Osteocyte (in vitro differentiated cells): ENCODE results near the gene FTO. TPM values are rescaled to one million over a fixed set of nuclear protein-coding genes. Genes with fewer than 3 reads are reported as not detected.

Source experiments
- DNase-seq: peaks from one replicate; pipeline ENCODE4 v3.0.0; 2021; ENCODE audit warnings: mixed read lengths; ENCODE audit not compliant: unreplicated experiment; ENCODE audit errors: extremely low spot score
- H3K27ac Mint-ChIP-seq: one replicate; pipeline ENCODE4 v1.8.0; 2021; ENCODE audit warnings: mild to moderate bottlenecking, mixed read lengths; ENCODE audit not compliant: unreplicated experiment
- H3K27me3 Mint-ChIP-seq: one replicate; pipeline ENCODE4 v1.8.0; 2021; ENCODE audit warnings: mixed read lengths; ENCODE audit not compliant: unreplicated experiment
- H3K36me3 Mint-ChIP-seq: one replicate; pipeline ENCODE4 v1.8.0; 2021; ENCODE audit warnings: mixed read lengths; ENCODE audit not compliant: unreplicated experiment
- H3K4me1 Mint-ChIP-seq: one replicate; pipeline ENCODE4 v1.8.0; 2021; ENCODE audit warnings: mixed read lengths; ENCODE audit not compliant: unreplicated experiment
- H3K4me3 Mint-ChIP-seq: one replicate; pipeline ENCODE4 v1.8.0; 2021; ENCODE audit warnings: mild to moderate bottlenecking, moderate library complexity, mixed read lengths; ENCODE audit not compliant: unreplicated experiment
- H3K9me3 Mint-ChIP-seq: one replicate; pipeline ENCODE4 v1.8.0; 2021; ENCODE audit warnings: mixed read lengths; ENCODE audit not compliant: unreplicated experiment
- total RNA-seq: library from RNA; stranded (reverse); gene quantifications from 2 replicates; pipeline ENCODE4 v1.2.1, GENCODE V29; 2021
- TF ChIP-seq, protein P1 (sequence below): fragments of 200-600 bp; sonication (generic); IDR thresholded peaks from 2 replicates; pipeline ENCODE4 v1.5.0; 2021; ENCODE audit warnings: antibody characterized with exemption, mild to moderate bottlenecking, moderate library complexity

The FTO gene
- total RNA-seq, 1 donor from 2014 or later, result 108 TPM

DNA sequence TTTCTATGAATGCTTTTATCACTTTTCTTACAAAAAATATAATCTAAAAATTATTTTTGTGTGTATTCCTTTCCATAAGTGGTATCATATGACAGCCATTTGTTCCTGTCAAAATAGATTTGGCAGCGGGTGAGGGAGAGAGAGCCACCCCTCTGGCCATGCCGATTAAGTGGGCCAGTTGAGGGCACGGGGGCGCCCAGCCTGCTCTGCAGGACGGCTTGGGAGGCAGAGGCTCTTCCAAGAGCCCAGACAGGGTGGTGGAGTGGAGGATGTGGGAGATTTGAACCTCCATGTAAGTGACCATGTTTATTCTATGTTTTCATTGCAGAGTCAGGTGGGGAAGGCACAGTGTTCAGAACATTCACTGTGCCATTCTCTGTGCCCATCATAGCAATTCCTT, 493.8 kb downstream of the FTO start:
- Mint-ChIP-seq H3K36me3 (no peaks in the 10 kb centered on the region), H3K9me3 (no peaks in the 10 kb centered on the region), H3K27ac (no peak overlapping the region), H3K27me3 (peaks cover 8% of the 10 kb centered on the region), H3K4me3 (no peak overlapping the region), H3K4me1 (no peaks in the 10 kb centered on the region)
- TF ChIP-seq, protein P1, sequence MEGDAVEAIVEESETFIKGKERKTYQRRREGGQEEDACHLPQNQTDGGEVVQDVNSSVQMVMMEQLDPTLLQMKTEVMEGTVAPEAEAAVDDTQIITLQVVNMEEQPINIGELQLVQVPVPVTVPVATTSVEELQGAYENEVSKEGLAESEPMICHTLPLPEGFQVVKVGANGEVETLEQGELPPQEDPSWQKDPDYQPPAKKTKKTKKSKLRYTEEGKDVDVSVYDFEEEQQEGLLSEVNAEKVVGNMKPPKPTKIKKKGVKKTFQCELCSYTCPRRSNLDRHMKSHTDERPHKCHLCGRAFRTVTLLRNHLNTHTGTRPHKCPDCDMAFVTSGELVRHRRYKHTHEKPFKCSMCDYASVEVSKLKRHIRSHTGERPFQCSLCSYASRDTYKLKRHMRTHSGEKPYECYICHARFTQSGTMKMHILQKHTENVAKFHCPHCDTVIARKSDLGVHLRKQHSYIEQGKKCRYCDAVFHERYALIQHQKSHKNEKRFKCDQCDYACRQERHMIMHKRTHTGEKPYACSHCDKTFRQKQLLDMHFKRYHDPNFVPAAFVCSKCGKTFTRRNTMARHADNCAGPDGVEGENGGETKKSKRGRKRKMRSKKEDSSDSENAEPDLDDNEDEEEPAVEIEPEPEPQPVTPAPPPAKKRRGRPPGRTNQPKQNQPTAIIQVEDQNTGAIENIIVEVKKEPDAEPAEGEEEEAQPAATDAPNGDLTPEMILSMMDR, result no peak
- DNase-seq, result no peak

DNA sequence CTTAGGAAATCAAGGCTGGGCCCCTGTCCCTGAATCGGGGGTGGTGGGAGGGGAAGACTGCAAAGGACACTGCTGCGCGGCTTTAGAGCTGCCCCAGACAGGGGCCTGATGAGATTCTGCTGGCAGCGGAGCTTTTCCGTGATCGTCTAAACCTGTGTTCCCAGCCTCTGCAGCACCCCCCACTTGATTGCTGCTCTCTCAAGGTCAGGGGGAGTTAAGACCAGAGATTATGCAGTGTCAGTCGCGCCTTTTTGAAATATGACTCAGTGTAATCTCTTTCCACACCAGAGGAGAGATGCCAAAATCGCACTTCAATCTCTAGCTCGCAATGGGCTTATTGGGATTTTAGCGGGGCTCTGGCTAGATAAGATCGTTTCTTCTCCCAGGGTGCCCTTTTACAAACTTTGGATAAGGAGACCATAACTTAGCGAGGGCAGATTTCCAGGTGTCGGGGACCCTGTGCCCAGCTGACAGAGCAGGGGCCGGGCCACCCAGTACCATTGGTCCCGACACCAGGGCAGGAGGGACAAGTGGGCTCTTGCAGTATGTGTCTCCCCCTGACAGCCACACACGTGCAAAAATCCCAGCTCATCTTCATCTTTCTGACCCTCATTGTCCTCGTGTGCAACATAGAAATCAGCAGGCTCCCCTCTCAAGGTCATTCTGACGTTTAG, 495.7 kb downstream of the FTO start:
- no peak overlapping the region for H3K27ac Mint-ChIP-seq
- no peak for DNase-seq
- TF ChIP-seq, protein P1, result no peak
- peaks cover 3% of the 10 kb centered on the region for H3K9me3 Mint-ChIP-seq
- no peaks in the 10 kb centered on the region for H3K36me3 Mint-ChIP-seq
- H3K27me3 Mint-ChIP-seq, result peaks cover 8% of the 10 kb centered on the region
- H3K4me3 Mint-ChIP-seq, result no peak overlapping the region
- no peaks in the 10 kb centered on the region for H3K4me1 Mint-ChIP-seq

DNA sequence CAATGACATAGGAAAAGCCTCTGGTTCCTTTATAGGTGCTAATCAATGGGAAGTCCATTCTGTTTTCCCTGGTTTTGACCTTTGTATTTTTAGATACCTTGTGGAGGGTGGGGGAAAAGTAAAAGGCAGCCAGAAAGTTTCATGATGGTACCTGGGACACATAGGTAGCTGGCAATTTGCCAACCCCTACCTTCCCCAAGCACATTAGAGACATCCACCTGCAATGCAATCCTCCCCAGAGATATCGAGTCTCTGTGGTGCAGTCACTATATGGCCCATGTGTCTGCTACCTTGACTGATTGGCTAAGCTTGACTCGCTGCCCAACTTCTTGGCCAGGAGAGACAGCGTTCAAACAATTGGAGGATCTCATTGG, 496.2 kb downstream of the FTO start:
- H3K4me1 Mint-ChIP-seq, result no peaks in the 10 kb centered on the region
- no peaks in the 10 kb centered on the region for H3K36me3 Mint-ChIP-seq
- H3K9me3 Mint-ChIP-seq, result peaks cover 3% of the 10 kb centered on the region
- no peak overlapping the region for H3K4me3 Mint-ChIP-seq
- peaks cover 8% of the 10 kb centered on the region for H3K27me3 Mint-ChIP-seq
- DNase-seq, result no peak
- TF ChIP-seq, protein P1, result no peak
- H3K27ac Mint-ChIP-seq, result no peak overlapping the region

DNA sequence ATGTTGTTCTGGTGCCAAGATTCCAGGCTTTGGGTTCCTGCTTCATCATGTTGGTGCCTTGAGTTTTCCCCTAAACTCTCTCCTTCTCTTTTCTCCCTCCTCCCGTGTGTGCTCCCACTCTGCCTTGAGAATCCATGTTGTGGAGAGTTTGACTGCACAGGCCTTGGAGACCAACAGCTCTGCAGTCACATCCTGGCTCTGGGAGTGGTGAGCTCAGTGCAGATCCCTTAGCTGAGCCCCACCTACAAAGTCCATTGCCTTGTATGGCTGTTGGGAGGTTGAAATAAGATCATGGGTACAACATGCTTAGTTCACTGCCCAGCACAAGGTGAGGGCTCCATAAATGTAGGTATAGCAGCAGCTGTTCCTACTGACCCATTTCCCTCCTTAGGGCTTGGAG, 496.8 kb downstream of the FTO start:
- Mint-ChIP-seq H3K27me3 (peaks cover 11% of the 10 kb centered on the region), H3K9me3 (peaks cover 3% of the 10 kb centered on the region), H3K4me1 (no peaks in the 10 kb centered on the region), H3K4me3 (no peak overlapping the region), H3K36me3 (no peaks in the 10 kb centered on the region), H3K27ac (no peak overlapping the region)
- DNase-seq, result no peak
- TF ChIP-seq, protein P1, result no peak

DNA sequence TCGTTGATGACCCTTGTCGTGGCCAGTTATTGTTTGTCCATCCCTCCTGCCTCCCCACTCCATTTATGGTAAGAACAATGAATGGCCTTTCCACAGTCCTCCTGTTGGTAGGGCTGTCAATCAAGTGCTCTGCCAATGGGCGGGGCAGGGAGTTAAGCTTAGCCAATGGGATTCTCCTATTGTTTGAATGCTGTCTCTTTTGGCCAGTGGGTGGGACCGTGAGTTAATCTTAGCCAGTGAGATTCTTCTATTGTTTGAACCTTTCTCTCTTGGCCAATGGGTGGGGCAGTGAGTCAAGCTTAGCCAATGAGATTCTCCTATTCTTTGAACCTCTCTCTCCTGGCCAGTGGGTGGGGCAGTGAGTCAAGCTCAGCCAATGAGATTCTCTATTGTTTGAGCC, 497.2 kb downstream of the FTO start:
- Mint-ChIP-seq H3K27me3 (peaks cover 11% of the 10 kb centered on the region), H3K4me1 (no peaks in the 10 kb centered on the region), H3K9me3 (peaks cover 3% of the 10 kb centered on the region), H3K4me3 (no peak overlapping the region), H3K36me3 (no peaks in the 10 kb centered on the region), H3K27ac (no peak overlapping the region)
- TF ChIP-seq, protein P1, result no peak
- DNase-seq, result no peak

Other genes starting within 250 kb of the FTO start
- gene AKTIP, start 200.9 kb upstream of the FTO start, total RNA-seq, result 27.3 and 29.2 TPM in 2 replicates
- 12.0 and 12.4 TPM in 2 replicates for gene RPGRIP1L, start 297 bp upstream of the FTO start, total RNA-seq